Right lung (tissue), 10 donors: ENCODE results near the gene PNPLA6. TPM values are rescaled to one million over a fixed set of nuclear protein-coding genes. Genes with fewer than 3 reads are reported as not detected.
A peak's percentile ranks its signal among the peaks of the same experiment; 100 is the strongest.

Source experiments
- DNase-seq, 2 donors: peaks; one replicate each; pipeline ENCODE4 v3.0.0-alpha.2; 2013
- long read RNA-seq, 8 donors: transcript quantifications; one replicate each; lab custom pipeline, GENCODE V29; 2026
- polyA plus RNA-seq, 5 donors: library from polyadenylated mRNA; unstranded; fragments of 120-200 nt; gene quantifications; one replicate each; pipeline versions ENCODE4 v1.2.1 to v1.2.3, GENCODE V29; 2013; ENCODE audit warnings: inconsistent platforms in 1 of 5, low replicate concordance in 1 of 5; ENCODE audit not compliant: insufficient read length in 5 of 5, insufficient read depth in 1 of 5

PNPLA6 gene
- polyA plus RNA-seq = 10 to 100 TPM; 25.2 to 45.6 (median 31.1) TPM
- long read RNA-seq, donor 1, full-length matches to known transcripts = 1 of 1 reads
- long read RNA-seq, donor 1, partial matches to known transcripts = 0 of 1 reads
- long read RNA-seq, donor 1, other reads (novel, unspliced or antisense) = 0 of 1 reads
- long read RNA-seq, donor 2, full-length matches to known transcripts = 1 of 1 reads
- long read RNA-seq, donor 2, partial matches to known transcripts = 0 of 1 reads
- long read RNA-seq, donor 2, other reads (novel, unspliced or antisense) = 0 of 1 reads
- long read RNA-seq, donor 3 = 0 reads
- long read RNA-seq, donor 4 = 0 reads
- long read RNA-seq, donor 5, partial matches to known transcripts = 6 of 8 reads
- long read RNA-seq, donor 5, other reads (novel, unspliced or antisense) = 0 of 8 reads
- long read RNA-seq, donor 6, partial matches to known transcripts = 0 of 1 reads
- long read RNA-seq, donor 6, other reads (novel, unspliced or antisense) = 0 of 1 reads
- long read RNA-seq, donor 7, partial matches to known transcripts = 10 of 10 reads
- long read RNA-seq, donor 7, other reads (novel, unspliced or antisense) = 0 of 10 reads
- long read RNA-seq, donor 8, partial matches to known transcripts = 0 of 1 reads
- long read RNA-seq, donor 8, other reads (novel, unspliced or antisense) = 0 of 1 reads

DNA sequence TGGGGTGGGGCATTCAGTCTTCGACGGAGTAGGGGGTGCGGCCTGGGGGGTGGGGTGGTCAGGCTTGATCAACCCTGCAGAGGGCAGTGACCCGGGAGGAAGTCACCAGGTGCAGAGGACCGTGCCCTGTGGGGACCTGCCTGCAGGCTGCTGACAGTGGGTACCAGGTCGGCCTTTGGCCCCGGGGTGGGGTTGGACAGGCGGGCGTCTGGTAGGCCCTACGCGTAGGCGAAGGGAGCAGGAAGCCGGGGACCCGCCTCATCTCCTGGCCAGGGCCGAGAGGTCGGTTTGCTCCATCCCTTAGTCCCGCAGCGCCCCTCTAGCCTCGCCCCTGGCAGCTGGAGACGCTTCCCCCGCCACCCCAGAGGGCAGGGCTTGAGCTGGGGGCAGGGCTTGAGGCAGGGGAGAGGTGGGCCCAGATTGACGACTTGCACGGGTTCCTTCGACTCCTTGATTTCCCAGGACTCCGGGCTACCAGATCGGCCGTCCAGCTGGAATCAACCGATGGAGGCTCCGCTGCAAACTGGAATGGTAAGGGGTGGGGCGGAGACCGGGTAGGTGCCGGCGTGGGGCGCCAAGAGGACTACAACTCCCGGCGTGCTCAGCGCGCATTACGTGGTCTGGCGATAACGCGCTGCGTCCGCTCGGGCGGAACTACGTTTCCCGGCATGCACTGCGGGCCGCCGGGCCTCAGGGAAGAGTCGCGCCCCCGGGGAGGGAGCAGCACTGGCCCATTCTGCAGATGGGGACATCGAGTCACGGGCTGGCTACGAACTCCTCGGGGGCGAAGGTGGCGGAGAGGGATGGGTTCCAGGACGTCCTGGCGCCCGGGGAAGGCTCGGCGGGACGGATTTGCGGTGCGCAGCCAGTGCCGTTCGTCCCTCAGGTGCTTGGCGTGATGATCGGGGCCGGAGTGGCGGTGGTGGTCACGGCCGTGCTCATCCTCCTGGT, at the start of gene PNPLA6:
Gene PNPLA6 (plus strand): TSS at position 671 of the 951 bp plus-strand sequence. CDS start 72 bp downstream, at position 743.
- DNase-seq = peak; percentile 95

DNA sequence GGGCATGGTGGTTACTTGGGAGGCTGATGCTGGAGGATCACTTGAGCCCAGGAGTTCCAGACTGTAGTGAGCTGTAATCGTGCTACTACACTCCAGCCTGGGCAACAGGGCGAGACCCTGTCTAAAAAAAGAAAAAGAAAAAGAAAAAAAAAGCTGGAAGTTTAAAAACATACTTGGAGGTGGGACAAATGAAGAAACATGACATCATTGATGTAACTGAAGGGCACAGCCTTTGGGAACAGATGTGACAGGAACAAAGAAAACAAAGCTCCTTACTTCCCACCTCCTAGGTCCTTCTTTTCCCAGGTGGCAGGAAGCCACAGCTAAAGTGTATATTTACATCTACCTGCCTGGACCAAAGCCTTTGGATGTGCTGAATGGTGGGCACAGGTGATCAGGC, 48.6 kb upstream of the PNPLA6 start:
- DNase-seq = no peak

DNA sequence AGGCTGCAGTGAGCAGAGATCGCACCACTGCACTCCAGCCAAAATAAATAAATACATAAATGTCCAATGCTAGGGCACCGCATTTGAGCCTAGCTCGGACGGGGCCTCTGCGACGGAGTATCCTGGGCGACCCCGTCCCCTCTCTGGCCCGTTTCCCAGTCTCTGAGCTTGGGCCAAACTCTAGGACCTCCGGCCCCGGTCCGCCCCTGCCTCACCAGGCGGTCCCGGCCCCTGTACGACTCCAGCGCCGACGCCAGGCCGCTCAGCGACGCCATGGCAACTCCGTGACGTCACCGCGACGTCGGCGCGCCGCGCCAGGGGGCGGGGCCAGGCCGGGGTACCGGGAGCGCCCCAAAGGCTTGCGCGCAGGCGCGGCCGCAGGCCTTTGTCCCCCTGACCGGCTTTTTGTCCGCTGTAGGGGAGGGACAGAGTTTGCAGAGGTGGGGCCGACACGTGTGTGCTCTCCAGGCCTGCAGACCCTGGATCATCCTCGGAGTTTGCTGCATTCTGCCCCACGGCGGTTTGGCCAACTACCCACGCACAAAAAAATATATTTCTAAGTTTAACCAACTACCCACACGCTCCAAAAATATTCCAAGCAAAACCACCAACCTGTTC, 46.7 kb upstream of the PNPLA6 start, which contains the start of gene PEX11G:
Gene PEX11G (minus strand): TSS at position 300 of the 618 bp plus-strand sequence. CDS start 25 bp downstream, at position 275.
- peak; percentile 94 to 95 for DNase-seq

- no peak for DNase-seq
Measured at GRCh38 chr19:7489609-7490044, 45.9 kb upstream of the PNPLA6 start.

DNA sequence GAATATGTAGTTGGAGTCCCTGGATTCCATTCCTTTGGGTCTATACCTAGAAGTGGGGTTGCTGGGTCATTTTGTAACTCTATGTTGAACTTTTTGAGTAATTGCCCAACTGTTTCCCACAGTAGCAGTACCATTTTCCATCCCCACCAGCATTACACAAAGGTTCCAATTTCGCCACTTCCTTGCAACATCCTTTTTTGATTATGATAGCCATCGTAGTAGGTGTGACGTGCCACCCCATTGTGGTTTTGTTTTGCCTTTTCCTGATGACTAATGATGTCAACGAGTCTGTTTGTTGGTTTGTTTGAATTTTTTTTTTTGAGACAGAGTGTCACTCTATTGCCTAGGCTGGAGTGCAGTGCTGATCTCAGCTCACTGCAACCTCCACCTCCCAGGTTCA, 43.4 kb upstream of the PNPLA6 start:
- no peak for DNase-seq

DNA sequence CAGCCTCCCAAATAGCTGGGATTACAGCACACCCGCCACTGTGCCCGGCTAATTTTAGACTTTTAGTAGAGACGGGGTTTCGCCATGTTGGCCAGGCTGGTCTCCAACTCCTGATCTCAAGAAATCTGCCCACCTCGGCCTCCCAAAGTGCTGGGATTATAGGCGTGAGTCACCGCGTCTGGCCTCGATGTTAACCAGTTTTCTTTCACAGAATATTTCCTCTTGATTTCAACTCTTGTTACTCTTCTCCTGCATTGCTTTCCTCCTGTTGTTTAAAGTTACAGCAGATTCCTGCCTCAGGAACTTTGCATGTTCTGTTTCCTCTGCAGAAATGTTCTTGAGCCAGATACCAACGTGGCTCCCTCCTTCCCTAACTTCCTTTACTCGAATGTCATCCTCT, 43.0 kb upstream of the PNPLA6 start:
- no peak for DNase-seq

- DNase-seq = peak; percentile 52 to 68
Measured at GRCh38 chr19:7494416-7495098, 41.0 kb upstream of the PNPLA6 start.

DNA sequence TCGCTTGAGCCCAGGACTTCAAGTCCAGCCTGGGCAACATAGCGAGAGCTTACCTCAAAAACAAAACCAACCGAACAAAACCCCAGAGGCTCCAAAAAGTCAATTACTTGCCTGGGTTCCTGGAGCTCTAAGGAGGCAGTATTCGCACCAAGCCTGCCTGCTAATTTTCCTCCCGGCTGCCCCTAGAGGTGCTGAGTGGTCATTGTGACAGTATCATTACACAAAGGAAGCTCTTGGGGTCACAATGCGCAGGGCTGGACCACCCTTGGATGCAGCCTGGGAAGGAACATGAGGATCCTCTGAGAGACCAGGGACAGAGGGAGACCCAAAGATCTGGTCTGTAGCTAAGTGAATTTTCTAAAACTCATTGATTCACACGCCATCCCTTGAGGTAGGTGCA, 38.2 kb upstream of the PNPLA6 start:
- DNase-seq = no peak

GRCh38 chr19:7500811-7501450, 34.6 kb upstream of the PNPLA6 start:
- peak in 1 of 2 donors; percentile 49 for DNase-seq

- DNase-seq = no peak
Measured at GRCh38 chr19:7502552-7502951, 33.0 kb upstream of the PNPLA6 start.

GRCh38 chr19:7504684-7505083, 30.8 kb upstream of the PNPLA6 start:
- DNase-seq = no peak

- no peak for DNase-seq
Measured at GRCh38 chr19:7505288-7505681, 30.2 kb upstream of the PNPLA6 start.

- no peak for DNase-seq
Measured at GRCh38 chr19:7505682-7506384, 29.7 kb upstream of the PNPLA6 start.

- DNase-seq = no peak
Measured at GRCh38 chr19:7506385-7507328, 28.9 kb upstream of the PNPLA6 start.

DNA sequence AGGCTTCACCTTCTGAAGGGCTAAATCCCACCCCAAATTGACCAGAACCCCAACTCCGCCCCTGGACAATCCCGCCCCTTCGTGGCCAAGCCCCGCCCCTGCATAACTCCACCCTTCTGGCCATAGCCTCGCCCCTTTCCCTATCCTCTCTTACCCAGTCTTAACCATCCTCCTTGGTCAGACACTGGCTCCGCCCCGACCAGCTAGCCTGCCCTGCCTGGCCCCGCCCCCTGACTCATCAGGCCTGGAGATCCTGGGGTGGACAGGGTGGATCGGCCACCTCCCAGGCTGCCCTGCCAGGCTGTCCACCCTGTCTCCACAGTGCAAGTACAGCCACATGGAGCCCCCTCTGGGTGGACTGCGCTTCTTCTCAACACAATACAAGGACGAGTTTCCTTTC, 27.6 kb upstream of the PNPLA6 start:
- DNase-seq = no peak

GRCh38 chr19:7509625-7510024, 25.9 kb upstream of the PNPLA6 start:
- DNase-seq = no peak

- no peak for DNase-seq
Measured at GRCh38 chr19:7512400-7512851, 23.1 kb upstream of the PNPLA6 start.
